Ammon's horn (tissue), 1 donor: ENCODE results near the gene SLIT3.

ENCODE experiments used
- DNase-seq: peaks from one replicate; pipeline ENCODE4 v3.0.0-alpha.2; 2016; ENCODE audit warnings: low spot score

The SLIT3 gene

DNA sequence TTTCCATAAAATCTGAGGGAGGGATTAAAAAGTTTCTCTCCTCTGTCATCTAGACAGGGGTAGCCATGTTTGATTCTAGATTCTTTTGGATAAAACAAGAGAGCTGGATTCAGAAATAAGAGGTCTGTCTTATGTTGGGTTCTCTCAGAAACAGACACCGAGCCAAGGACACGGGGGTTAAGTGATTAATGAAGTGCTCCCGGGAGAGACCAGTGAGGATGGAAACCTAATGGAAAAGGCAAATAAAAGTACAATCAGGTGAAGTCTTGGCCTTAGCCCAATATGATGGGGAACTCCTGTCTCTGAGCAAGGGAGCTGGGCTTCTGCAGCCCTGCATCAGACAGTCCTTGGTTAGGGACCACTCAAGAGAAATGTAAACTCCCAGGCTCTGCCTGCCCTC is 413.0 kb downstream of the SLIT3 start:
- DNase-seq = no peak

GRCh38 chr5:168886157-168886556 is 414.8 kb downstream of the SLIT3 start:
- no peak for DNase-seq

DNA sequence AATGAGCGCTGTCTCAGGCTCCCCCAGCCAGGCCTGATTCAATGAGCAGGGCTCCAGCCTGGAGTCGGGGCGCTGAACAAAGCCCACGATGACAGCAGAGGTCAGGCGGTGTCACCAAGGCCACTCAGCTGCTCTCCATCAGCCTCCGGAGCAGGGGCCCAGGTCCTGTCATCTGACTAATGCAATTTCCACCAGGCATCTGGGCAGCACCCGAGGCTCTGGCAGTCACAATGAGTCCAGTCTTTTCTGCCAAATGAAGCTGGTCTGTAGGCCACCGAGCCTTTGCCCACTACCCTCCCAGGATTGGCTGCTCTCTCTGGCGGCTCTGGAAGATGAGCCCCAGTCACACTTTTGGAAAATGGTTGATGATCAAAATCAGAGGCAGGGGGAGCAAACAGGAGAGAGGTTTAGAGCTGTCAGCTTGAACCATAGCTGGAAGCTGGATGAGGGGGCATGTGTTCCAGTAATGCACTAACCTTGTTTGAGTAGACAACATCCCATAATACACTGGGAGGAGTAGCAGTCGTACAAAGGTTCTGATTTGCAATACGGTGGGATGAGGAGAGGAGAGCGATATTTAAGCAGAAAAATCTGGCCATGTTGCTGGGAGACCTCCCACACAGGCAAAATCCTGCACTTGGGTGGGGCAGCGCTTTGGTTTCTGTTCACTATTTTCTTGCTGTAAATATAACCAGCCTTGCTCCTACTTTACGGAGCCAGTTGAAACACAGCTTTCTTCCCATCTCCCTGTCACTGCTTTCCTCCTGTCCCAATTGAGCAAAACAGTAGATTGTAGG is 415.4 kb downstream of the SLIT3 start:
- DNase-seq = peak; percentile 42

- no peak for DNase-seq
Measured at GRCh38 chr5:168883991-168884390, 416.9 kb downstream of the SLIT3 start.

- no peak for DNase-seq
Measured at GRCh38 chr5:168883281-168883741, 417.6 kb downstream of the SLIT3 start.

DNA sequence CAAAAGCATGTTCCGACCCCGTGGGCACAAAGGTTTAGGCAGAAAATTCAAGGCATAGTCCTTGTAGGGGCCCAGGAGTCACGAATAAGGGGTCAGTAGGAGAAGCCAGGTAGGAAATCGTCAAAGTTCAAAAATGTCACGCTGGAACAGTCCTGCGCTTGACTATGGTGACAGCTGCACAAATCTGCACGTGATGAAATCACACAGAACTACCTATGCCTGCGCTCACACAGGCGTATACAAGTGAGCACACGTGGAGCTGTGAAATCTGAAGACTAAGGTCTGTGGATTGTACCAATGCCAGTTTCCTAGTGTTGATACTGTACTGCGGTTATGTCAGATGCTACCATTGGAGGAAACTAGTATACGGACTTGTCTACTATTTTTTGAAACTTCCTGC is 418.7 kb downstream of the SLIT3 start:
- DNase-seq = no peak

DNA sequence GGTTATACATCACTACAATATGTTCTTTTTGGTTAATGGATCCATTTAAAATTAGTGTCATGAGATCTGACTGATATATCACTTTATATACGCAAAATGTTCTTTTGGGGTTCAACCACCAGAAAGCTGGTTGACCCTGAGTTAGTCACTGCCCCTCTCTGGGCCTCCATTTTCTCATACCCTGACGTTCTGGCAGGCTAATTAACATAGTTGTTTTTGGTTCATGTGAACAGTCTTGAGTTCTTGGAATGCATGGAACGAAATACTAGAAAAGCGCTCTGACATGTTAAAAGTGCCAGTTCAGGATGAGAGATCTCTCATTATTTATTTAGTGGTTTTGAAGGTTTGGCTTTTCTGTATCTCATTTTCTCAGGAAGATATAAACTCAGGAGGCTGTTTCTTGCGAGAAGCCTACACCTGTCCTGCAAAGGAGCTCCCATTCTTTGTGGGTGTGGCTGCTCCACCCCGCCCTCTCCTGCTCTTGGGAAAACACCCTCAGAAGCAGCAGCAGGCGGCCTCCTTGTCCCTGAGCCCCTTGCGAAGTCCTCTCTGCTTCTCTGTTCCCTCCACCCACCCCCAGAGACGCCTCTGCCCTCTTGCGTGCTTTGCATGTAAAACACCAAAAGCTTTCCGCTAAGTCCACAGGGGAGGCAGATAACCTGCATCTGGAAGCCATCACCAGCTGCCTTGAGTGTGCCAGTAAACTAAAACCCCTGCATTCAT is 419.4 kb downstream of the SLIT3 start:
- no peak for DNase-seq

- DNase-seq = no peak
Measured at GRCh38 chr5:168879929-168880328, 421.0 kb downstream of the SLIT3 start.

GRCh38 chr5:168879331-168879730 is 421.6 kb downstream of the SLIT3 start:
- DNase-seq = no peak

GRCh38 chr5:168878135-168878745 is 422.7 kb downstream of the SLIT3 start:
- DNase-seq = no peak

GRCh38 chr5:168877132-168877892 is 423.6 kb downstream of the SLIT3 start:
- DNase-seq = peak; percentile 31

DNA sequence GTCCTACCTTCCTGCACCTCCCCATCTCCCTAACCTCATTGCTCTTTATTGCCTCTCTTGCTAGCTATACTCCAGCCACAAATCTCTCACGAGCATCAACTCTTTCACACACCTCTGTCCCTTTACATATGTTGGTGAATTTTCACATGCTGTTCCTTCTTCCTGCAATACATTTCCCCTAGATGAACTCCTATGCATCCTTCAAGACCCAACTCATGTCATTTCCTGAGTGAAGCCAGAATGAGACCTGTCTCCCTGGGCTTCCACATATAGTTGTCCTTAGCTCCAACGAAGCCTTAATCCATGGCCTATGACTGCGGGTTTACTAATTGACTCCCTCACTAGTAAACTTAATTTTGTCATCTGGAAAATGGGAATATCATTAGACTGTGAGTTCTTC is 424.5 kb downstream of the SLIT3 start:
- no peak for DNase-seq

DNA sequence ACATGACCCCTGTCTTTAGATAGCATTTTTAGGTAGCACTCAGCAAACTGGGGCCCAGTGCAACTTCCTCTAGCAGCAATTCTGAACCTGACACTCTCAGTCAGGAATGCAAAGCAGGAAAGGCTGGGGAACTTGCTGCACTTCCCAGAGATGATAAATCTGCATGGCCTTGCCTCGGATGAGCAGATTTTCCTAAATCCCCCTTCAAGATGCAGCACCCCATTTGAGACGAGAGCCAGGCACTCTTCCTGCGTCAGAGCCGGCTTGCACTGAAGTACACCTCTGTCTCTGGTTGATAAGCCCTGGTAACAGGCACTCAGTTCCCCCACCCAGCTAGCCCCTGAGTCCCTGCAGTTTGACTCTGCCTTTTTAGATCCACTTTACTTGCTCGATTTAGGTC is 425.1 kb downstream of the SLIT3 start:
- no peak for DNase-seq

- no peak for DNase-seq
Measured at GRCh38 chr5:168874713-168875380, 426.1 kb downstream of the SLIT3 start.

DNA sequence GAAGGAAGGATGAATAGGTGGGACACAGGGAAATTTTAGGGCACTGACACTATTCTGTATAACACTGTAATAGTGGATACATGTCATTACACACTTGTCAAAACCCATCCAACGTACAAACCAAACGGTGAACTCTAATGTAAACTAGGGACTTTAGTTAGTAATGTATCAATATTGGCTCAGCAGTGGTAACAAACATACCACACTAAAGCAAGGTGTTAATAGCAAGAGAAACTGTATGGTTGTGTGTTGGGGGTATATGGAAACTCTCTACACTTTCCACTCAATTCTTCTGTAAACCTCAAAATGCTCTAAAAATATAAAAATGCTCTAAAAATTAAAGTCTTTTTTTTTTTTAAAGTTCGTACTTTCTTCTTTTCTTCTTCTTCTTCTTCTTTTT is 428.7 kb downstream of the SLIT3 start:
- DNase-seq = no peak

DNA sequence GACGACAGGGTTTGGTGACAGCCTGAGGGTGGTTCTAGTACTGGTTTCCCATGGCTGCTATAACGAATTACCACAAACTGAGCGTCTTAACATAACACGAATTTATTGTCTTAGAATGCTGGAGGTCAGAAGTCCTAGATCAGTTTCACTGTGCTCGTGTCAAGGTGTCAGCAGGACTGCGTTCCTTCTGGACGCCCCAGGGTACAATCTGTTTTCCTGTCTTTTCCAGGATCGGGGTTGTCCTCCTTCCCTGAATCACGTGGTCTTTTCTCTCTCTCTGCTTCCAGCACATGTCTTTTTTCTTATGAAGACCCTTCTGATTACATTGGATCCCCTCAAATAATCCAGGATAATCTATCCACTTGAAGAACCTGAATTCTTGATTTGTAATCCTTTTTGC is 430.0 kb downstream of the SLIT3 start:
- no peak for DNase-seq

- DNase-seq = peak; percentile 23
Measured at GRCh38 chr5:168869615-168870227, 431.2 kb downstream of the SLIT3 start.

DNA sequence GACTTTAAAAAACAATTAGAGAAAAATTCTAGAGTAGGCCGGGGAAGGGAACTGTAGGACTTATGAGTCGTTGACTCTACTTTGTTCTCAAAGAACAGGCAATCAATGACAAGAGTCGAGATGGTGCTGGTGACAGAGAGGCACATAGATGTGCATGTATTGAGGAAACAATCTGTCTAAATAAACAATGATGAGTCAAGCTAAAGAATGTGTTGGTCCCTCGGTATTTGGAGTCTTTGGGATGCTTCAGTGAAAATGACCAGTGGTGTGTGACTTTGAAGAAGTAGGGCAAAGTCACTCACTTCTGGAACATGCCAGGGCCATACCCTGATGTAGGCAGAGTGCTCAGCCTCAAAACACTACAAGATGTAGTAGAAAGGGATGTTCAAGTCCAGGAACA is 433.7 kb downstream of the SLIT3 start:
- no peak for DNase-seq

- no peak for DNase-seq
Measured at GRCh38 chr5:168865968-168866367, 435.0 kb downstream of the SLIT3 start.

GRCh38 chr5:168863021-168863420 is 437.9 kb downstream of the SLIT3 start:
- no peak for DNase-seq

DNA sequence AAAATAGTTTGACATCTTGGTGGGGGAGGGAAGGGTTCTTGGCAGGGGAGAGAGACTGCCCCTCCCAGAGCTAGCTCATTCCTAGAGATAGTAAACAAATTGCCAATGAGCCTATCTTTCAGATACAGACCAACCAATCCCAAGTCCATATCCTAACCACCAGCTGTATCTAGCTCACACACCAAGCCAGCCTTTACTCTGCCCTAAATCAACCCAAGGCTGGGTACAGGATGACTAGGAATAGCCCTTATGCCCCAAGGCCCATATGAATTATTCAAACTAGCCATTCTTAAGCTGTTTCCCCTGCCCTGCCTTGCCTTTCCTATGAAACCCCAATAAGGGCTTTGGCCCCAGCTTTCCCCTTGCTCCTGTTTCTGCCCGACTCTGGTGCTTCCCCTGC is 440.4 kb downstream of the SLIT3 start:
- DNase-seq = no peak
